ENCODE data around the gene CARS1. TPM values are rescaled to one million over a fixed set of nuclear protein-coding genes. Genes with fewer than 3 reads are reported as not detected.

CARS1 gene
- total RNA-seq, 4 donors from 2014 or later = 41.7 to 59.9 (median 54.1) TPM

DNA sequence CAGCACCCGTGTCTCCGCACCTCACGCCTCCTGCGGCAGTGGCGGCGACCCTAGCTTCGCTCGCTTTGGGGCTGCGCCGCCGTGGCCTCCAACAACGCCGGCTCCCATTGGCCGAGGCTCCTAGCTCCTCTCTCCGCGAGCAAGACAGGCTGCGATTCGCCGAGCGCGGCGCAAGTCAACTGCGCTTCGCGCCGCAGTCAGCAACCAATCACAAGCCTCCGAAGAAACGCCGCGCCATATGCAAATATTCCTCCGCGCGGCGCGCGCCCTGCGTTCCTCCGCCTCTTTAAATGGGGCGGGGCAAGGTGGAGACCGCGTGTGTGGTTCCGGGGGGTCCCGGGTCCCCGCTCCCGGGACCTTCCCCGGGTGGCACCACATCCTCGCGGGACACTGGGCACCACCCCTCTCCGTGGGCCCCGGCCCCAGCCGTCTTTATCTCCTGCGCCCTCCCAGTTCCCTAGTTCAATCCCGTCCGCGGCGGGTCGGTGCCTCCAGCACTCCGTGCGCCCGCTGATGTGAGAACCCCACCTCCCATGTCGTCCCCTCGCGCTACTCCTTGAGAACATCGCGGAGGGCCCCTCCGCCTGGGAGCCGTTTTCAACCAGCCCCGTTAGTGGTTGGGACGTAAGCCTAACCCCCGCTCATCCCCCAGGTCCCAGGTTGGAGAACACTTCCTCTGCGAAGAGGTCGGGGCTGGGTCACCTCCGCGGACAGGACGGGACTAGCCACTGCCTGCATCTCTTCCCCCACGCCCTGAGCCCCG is 64.8 kb downstream of the CARS1 start, which contains the start of gene NAP1L4:
NAP1L4 (minus strand) TSS at position 96 of the 763 bp plus-strand sequence. CDS start 13,109 bp downstream, outside the sequence.
- Histone ChIP-seq H3K4me1 (peaks cover 3 to 38% (median 12%) of the 10 kb centered on the region in 4 donors), H3K27me3 (no peaks in the 10 kb centered on the region), H3K27ac (peak within 1 kb of the TSS; percentile 98 to 99 (median 98)), H3K36me3 (no peaks in the 10 kb centered on the region), H3K4me3 (peak within 1 kb of the TSS; percentile 90 to 98 (median 97)), H3K9me3 (no peaks in the 10 kb centered on the region)
- TF ChIP-seq POLR2A (IDR thresholded peaks at IDR 0.05) = peak; percentile 37 to 61
- TF ChIP-seq, protein P1, sequence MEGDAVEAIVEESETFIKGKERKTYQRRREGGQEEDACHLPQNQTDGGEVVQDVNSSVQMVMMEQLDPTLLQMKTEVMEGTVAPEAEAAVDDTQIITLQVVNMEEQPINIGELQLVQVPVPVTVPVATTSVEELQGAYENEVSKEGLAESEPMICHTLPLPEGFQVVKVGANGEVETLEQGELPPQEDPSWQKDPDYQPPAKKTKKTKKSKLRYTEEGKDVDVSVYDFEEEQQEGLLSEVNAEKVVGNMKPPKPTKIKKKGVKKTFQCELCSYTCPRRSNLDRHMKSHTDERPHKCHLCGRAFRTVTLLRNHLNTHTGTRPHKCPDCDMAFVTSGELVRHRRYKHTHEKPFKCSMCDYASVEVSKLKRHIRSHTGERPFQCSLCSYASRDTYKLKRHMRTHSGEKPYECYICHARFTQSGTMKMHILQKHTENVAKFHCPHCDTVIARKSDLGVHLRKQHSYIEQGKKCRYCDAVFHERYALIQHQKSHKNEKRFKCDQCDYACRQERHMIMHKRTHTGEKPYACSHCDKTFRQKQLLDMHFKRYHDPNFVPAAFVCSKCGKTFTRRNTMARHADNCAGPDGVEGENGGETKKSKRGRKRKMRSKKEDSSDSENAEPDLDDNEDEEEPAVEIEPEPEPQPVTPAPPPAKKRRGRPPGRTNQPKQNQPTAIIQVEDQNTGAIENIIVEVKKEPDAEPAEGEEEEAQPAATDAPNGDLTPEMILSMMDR (IDR thresholded peaks at IDR 0.05) = no peak
- DNase-seq = peak; percentile 97 to 99 (median 98)

DNA sequence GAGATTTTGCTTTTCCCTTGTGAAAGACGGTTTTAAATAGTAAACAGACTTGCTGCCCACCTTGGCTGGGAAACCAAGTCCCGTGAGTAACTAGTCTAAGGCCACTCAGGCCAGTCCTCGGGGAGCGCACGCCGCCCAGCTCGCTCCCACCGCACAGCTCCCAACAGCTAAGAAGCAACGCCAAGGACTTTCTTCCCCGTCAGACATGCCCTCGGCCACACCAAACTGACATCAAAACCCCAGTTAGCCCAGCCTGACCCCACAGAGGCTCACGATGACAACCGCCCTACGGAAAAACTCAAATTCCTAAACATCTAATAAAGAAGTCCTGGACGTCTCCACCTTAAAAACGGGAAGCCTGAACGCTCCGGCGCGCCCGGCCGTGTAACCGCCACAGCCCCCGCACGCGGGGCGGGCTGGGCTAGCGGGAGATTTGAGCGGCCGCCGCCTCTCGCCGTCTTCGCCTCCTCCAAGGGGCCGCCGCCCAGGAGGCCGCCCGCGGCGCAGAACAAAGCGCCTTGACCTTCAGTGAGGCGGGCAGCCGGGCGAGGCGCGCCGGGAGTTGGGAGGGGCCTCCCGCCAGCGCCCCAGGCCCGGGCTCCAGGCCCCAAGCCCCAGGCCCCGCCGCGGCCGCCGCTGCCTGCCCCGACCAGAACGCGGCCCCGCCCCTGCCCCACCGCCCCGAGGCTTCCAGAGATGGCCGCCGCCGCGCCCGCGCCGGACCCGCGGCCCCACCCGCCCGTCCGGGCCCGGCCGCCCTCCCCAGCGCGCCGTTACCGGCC is 65.6 kb downstream of the CARS1 start:
- Histone ChIP-seq H3K36me3 (no peaks in the 10 kb centered on the region), H3K27ac (peak overlapping the region; percentile 98 to 99 (median 98)), H3K4me1 (peaks cover 3 to 42% (median 12%) of the 10 kb centered on the region in 4 donors), H3K27me3 (no peaks in the 10 kb centered on the region), H3K9me3 (no peaks in the 10 kb centered on the region), H3K4me3 (peak overlapping the region; percentile 90 to 98 (median 97))
- no peak for TF ChIP-seq POLR2A (IDR thresholded peaks at IDR 0.05)
- TF ChIP-seq, protein P1 (IDR thresholded peaks at IDR 0.05) = no peak
- DNase-seq = peak in 1 of 3 donors; percentile 32

DNA sequence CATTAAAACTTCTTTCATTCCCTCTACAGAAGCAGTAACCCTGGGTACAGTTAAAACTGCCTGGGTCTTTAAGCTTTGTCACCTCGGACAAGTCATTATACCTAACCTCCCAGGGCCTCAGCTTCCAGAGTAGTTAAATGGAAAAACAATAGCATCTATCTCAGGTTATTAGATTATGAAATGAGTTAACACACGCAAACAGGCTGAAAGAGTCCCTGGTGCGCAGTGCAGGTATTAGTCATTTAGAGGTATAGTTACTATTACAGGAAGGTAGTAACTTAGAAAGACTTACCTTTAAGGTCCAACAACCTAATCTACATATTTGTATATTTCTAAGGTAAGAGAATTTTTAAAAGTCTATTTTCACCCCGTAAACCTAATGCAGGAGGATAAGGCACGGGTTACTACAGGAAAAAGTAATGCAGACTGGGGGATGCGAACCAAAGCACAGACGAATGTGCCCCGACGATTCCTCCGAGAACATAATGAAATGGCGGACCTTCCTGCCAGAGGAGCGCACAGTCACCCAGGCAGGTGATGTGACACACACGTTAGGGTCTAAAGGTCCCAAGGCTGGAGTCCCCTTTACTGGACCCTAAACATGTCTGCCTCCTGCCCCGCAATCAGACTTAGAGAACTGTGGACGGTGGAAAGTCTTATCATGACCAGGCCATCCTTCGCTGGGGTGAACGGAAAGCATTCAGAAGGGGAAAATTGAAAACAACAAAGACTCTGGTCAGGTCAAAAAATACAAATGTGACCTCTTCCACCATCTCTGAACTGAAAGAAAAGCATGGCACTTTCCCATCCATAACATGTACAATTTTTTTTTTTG is 66.4 kb downstream of the CARS1 start:
- H3K4me1 ChIP-seq = peaks cover 3 to 45% (median 12%) of the 10 kb centered on the region in 4 donors
- no peaks in the 10 kb centered on the region for H3K9me3 ChIP-seq
- DNase-seq = peak in 2 of 3 donors; percentile 26 to 77
- peak overlapping the region; percentile 90 to 98 (median 97) for H3K4me3 ChIP-seq
- H3K36me3 ChIP-seq = no peaks in the 10 kb centered on the region
- H3K27ac ChIP-seq = peak overlapping the region; percentile 98 to 99 (median 98)
- TF ChIP-seq POLR2A (IDR thresholded peaks at IDR 0.05) = peak; percentile 26 to 46
- TF ChIP-seq, protein P1 (IDR thresholded peaks at IDR 0.05) = no peak
- H3K27me3 ChIP-seq = no peaks in the 10 kb centered on the region

DNA sequence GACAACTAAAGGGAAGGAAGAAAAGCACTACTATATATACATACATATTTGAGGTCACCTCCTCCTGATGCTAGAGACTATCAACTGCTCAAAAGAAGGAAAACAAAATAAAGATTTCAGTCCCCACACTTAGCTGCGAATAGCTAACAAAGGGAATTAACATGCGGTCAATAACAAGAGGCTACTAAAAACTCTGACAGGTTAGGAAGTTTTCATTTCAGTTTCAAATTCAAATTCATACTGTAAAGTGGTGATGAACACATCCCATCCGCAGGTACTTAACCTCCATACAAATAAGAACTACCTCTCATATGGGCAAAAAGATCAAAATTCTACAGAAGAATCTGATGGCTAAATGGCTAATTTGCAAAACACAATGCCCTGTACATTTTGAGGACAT is 67.7 kb downstream of the CARS1 start:
- Histone ChIP-seq H3K27me3 (no peaks in the 10 kb centered on the region), H3K4me3 (peak overlapping the region; percentile 14 to 98 (median 56)), H3K9me3 (no peaks in the 10 kb centered on the region), H3K36me3 (no peaks in the 10 kb centered on the region), H3K4me1 (peaks cover 3 to 46% (median 12%) of the 10 kb centered on the region in 4 donors), H3K27ac (peak overlapping the region; percentile 98 to 99 (median 98))
- TF ChIP-seq, protein P1 (IDR thresholded peaks at IDR 0.05) = no peak
- TF ChIP-seq POLR2A (IDR thresholded peaks at IDR 0.05) = no peak
- no peak for DNase-seq

DNA sequence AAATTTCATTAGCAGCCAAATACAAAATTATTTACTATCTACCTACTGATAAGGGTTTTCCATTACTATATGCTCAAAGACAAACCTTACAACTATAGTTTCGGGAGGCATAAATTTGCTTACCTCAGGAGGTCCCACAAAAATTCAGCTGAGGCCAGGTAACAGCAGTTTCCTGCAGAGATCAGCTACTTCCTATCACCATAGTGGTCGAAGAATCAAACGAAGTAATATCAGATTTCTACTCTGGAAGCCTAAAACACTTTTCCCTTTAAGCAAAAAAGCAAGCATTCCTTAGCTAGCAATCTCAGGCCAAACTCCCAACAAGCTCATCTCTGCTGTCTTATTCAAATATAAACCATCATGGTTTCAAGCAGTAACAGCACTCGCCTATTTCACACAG is 68.2 kb downstream of the CARS1 start:
- Histone ChIP-seq H3K4me3 (peak overlapping the region; percentile 14 to 98 (median 56)), H3K27me3 (no peaks in the 10 kb centered on the region), H3K9me3 (no peaks in the 10 kb centered on the region), H3K4me1 (peaks cover 3 to 46% (median 12%) of the 10 kb centered on the region in 4 donors), H3K36me3 (no peaks in the 10 kb centered on the region), H3K27ac (peak overlapping the region; percentile 98 to 99 (median 98))
- TF ChIP-seq, protein P1 (IDR thresholded peaks at IDR 0.05) = no peak
- TF ChIP-seq POLR2A (IDR thresholded peaks at IDR 0.05) = no peak
- no peak for DNase-seq

Data from Peyer's patch (tissue), 4 donors.